ENCODE measurements around the gene RASSF3.
"Not testable (repeated sequence)": the region's sequence is repeated elsewhere in the genome, so short reads cannot be mapped to it uniquely, and the experiment has no call there.

RASSF3 gene

DNA sequence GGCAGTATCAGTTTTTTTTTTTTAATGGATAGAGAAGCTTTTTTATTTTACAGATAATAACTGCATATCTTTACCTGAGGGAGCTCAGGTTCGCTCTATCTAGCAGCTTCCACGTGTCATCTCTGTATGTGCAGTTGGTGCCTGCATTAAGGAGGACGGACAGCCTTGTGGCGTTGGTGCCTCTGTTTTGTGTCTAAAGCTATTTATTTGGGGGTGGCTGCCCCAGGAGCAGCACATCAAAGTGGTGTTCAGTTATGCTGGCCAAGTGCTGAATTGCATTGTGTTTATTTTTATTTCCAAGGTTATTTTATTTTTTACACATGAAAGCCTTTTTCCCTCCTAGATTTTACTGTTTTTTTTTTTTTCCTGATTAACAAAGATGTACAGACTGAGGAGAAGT is 59.7 kb downstream of the RASSF3 start:
- no peak for DNase-seq (ENCODE audit: low read depth in 2 of 2)

DNA sequence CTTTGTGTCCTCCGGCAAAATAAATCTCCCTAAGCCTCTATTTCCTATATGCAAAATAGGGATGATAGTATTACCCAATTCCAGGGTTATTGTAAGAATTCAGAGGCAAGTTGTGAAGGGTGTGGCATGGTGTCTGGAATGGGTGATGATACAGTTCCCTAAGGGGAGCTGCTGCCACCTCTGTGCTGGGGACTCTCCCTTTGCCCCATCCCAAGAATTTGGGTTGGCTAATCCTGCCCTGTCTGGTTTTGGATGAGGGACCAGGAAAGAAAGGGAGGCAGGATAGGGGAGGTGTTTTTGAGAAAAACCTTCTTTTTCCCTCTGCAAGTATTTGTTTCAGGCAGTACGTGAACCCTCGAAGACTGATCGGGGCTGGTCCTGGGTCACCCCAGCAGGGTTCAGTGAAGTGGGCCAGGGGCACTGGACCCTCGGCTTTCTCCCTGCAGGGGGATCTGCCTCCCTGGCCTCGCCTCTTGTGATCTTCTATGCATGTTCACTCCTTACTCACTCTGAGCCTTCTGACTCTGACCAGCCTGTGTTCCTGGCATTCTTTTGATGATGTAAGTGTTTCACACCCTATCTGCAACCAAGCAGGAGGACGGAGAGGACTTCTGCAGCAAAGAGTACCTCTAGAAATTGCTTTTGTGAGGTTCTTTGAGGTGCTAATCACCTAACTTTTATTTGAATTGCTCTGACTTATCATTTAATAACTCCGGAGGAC is 60.8 kb downstream of the RASSF3 start:
- DNase-seq (ENCODE audit: low read depth in 2 of 2): no peak

DNA sequence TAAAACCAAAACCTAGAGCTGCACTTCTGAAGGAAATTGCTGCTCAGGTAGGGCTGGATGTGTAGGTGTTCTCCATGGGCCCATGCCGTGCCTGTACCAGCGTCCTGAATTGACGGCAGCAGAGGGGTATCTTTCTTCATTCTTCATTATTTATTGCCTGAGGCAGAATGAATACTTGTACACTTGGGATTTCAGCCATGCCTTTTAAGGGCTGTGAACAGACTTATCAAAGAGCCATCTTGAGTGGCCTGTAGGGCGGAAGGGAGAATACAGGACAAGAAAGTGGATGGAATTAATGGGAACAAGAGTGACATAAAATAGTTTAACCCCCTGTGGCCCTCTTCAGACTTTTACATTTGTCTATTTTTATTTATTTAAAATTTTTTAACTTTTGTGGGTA is 61.4 kb downstream of the RASSF3 start:
- DNase-seq (ENCODE audit: low read depth in 2 of 2): no peak

DNA sequence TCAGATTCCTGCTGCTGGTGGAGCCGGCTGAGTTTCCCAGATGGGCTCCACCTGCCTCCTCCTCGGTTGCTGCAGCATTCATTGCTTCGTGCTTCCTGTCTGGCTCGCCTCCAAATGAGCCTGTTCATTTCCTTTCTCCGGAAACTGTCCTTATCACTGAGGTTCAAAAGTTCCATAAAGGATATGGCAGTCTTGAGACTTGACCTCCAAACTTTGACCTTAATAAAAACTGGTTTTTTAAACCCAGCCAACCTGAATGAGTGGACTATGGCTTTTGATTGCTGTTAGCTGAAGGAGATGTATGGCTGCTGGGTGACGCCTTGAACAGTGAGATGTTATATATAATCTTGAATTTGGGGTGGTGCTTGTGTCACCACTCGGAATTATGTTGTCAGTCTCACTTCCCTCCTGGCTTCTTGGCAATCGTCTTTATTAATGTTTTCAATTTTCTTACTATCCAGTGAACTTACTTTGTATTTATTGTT is 62.7 kb downstream of the RASSF3 start:
- no peak for DNase-seq (ENCODE audit: low read depth in 2 of 2)

DNA sequence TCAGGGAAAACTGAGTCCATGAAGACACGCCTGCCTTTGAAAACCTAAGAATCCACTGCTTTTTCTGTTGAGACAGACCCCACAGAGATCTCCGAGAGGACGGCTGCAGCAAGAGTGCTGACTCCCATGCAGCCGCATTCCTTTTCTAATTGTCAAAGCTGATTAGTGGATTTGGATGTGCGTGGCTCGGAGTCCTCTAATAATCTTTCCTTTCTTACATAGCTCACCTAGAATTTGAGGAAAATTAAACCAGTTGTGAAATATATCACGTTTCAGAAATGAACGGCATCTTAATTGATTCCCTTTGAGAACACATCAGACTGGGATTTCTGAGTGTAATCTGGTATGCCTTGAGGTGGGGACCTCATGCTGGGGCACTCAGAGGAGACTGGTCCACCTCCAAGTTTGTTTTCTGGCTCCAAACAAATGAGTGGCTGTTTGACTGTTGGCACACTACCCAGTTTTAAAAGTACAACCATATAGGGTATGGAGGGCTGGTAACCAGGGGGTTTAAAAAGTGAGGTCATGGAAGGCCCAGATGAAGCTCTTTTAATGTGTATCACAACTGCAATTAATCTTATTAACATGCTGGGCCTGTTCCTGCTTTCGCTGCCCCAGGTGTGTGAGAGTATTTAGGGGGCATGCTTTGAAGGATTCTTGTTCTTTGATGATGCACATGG is 63.3 kb downstream of the RASSF3 start:
- DNase-seq (ENCODE audit: low read depth in 2 of 2): no peak

DNA sequence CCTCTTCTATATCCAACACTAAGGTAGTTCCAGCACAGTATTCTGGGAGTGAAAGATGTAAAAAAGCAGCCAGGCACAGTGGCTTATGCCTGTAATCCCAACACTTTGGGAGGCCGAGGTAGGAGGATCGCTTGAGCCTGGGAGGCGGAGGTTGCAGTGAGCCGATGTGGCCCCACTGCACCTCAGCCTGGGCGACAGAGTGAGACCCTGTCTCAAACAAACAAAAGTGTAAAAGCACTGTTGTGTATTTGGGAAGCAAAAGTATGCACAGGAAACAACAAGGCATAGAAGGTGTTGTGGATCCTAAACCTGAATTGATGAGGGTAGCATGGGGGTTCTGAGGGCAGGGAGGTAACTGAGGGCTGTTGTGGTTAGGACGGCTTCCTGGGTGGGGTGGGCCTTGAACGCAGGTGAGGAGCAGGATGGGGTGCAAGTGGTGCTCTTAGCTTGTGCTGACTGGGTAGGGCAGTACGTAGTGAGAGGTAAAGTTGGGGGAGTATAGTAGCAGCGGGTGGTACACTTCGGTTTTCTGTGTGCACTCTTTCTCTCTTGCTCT is 64.2 kb downstream of the RASSF3 start:
- DNase-seq (ENCODE audit: low read depth in 2 of 2): no peak

DNA sequence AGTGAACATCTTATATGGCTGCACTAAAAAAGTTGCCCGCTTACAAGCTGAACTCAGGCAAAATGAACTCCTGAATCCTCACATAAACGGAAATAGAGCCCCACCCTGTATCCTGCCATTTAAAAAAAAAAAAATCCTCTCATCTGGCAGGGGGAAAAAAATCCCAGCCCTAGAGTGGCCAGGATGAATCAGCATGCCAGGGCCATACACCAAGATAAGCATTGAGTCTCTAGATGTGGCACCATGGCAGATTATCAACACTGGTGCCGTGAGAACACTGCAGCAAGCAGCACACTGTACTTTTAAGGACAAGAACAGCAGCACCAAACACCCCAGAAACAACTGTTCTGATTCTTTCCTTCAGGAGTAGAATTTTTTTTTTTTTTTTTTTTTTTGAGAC is 65.5 kb downstream of the RASSF3 start:
- DNase-seq (ENCODE audit: low read depth in 2 of 2): no peak

DNA sequence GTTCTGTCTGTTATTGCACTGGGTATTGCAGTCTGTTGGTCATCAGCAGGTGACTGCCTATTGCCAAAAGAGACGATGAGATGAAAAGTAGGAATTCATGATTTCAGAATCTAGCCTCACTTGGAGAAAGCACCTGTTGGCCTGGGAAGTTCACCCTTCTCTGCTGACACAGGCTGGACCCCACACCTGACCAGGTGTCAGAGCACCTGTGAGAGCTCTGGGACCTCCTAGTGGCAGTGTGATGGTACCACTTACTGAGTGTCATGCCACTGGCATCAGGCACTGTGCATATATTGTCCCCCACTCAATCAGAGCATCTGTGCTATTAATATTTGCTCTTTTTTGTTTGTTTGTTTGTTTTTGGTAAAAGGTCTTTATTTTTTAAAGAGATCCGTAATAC is 68.0 kb downstream of the RASSF3 start:
- no peak for DNase-seq (ENCODE audit: low read depth in 2 of 2)

DNA sequence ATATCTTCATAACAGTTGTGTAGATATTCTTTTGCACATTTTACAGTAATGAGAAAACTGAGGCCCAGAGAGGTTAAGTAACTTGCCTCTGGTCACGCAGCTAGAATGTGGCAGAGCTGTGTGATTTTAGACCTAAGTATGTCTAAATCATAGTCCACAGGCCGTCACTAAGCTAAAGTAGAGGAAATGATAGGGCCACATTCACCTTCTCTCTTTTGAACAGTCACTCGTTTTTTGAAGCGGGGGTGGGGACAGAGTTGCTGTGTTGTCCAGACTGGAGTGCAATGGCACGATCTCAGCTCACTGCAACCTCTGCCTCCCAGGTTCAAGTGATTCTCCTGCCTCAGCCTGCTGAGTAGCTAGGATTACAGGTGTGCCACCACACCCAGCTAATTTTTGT is 68.5 kb downstream of the RASSF3 start:
- DNase-seq (ENCODE audit: low read depth in 2 of 2): no peak

DNA sequence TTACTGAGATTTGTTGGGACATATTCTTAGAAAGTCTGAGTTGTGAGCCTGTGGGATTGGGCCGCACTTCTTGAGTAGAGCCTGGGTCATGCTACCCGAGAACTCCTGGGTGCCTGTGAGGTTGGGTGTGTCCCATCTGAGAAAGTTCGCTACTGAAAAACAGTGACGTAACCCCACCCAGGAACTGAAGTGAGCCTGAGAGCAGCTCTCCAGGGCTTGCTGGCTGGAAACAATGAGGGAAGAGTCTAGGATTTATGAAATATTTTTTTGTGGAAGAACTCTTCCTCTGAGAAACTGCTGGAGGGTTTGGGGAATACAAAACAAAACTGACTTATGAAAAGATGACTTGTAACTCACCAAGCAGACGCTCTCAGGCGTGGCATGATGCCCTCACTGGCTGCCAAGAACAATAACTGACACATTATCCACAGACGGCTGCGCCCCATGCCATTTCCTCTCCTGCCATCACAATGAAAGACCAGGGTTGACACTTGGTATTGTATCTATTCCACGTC is 69.2 kb downstream of the RASSF3 start:
- peak in 1 of 2 donors; percentile 23 for DNase-seq (ENCODE audit: low read depth in 2 of 2)

DNA sequence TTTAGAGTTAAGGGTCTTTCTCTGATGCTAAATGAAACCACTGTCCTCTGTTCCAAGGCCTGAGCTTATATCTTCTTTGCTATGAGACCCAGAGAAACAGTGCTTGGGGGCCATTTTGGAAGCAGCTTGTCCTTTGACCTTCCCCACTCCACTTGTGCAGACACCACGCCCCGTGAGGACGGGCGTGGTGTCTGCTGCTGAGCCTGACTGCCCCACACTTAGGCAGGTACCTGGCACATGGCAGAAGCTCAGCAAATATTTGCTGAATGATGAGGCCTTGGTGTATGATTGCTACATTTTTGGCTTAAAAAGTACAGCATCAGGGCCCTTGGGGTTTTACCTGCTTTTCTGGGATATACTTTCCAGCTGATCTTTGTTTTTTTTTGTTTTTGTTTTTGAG is 69.9 kb downstream of the RASSF3 start:
- no peak for DNase-seq (ENCODE audit: low read depth in 2 of 2)

DNA sequence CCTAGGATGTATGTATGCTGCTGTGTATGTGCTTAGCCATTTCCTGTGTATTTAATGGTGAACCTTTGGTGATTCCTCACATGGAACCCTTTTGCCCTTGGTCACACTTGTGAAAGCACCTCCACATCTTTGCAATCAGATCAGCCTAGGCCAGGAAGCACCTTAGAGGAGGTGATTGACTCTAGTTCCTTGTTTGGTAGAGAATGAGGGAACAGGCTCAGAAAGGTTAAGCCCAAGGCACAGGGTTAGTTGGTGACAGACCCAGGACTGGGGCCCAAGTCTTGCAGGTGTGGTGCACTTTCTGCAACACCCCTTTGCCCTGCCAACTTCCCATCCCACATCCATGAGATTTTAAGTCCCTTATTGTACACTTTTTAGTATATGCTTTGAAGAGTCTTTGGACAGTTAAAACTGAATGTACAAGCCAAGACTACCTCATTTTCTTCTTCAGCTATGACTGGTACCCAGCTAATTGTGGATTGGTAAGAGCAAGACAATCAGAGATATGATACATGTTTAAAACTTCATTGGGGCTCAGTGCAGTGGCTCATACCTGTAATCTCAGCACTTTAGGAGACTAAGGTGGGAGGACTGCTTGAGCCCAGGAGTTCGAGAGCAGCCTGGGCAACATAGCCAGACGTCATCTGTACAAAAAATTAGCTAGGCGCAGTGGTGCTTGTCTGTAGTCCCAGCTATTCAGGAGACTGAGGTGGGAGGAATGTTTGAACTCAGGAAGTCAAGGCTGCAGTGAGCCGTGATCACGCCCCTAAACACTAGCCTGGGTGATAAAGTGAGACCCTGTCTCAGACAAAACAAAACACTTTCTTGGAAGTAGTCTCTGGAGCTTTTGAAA is 71.1 kb downstream of the RASSF3 start:
- DNase-seq (ENCODE audit: low read depth in 2 of 2): no peak

DNA sequence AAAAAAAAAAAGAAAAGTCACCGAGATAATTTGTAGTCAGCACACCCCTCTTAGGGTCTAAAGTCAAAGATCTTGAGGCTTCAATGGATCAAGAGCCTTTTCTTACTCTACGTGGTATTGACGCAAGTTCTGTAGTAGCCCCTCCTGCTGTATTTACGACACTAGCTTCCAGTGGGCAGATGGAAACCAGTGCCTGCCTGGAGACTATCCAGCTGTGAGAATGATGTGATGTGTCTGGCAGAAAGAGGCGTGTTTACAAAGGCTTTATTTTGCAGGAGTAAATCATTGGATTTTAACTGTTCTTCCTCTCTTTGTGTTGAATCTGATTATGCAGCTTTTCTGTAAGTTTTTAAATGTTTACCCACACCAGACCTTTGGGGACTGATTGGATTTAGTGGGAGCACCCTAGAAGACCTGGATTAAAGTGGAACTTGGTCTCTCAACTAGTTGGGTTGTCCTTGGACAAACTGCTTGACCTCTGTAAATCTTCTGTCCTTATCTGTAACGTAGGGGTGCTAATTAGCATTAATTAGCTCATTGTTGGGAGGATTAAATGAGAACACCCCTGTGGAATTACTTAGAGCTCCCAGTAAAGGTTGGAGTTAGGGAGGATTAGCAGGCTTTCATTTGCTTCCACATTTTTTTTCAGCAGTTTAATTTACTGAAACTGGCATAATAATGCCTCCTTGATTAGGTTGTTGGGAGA is 72.4 kb downstream of the RASSF3 start:
- DNase-seq (ENCODE audit: low read depth in 2 of 2): no peak

DNA sequence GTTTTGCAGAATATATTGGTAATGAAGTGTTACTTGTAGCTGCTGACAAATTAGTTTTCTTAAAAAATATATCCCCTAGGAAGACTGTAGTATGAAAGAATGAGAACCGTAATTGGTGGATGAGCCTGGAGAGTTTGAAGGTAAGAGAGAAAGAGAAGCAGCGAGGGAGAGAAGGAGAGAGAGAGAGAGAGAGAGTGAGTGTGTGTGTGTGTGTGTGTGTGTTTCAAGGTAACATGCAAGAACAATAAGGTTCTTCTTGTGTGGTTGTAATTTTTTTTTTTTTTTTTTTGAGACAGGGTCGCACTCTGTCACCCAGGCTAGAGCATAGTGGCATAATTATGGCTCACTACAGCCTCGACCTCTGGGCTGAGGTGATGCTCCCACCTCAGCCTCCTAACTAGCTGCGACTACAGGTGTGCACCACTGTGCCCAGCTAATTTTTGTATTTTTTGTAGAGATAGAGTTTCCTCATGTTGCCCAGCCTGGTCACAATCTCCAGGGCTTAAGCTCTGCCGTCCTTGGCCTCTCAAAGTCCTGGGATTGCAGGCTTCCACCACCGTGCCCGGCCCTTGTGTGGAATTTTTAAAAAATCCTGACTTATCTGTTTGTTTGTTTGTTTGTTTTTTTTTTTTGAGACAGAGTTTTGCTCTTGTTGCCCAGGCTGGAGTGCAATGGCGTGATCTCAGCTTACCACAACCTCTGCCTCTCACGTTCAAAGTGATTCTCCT is 73.7 kb downstream of the RASSF3 start:
- DNase-seq (ENCODE audit: low read depth in 2 of 2): no peak

DNA sequence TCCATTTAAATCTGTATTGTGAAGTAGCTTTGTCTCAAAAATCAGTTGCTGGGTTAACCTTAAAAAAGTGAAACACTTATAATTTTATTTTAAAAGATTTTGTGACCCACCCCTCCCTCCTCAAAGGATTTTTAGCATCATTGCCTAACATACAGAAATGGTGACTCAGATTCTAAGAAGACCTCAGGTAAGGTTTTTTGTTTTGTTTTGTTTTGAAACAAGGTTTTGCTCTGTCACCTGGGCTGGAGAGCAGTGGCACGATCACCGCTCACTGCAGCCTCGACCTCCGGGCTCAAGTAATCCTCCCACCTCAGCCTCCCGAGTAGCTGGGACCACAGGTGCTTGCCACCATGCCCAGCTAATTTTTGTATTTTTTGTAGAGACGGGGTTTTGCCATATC is 74.8 kb downstream of the RASSF3 start:
- DNase-seq (ENCODE audit: low read depth in 2 of 2): no peak

DNA sequence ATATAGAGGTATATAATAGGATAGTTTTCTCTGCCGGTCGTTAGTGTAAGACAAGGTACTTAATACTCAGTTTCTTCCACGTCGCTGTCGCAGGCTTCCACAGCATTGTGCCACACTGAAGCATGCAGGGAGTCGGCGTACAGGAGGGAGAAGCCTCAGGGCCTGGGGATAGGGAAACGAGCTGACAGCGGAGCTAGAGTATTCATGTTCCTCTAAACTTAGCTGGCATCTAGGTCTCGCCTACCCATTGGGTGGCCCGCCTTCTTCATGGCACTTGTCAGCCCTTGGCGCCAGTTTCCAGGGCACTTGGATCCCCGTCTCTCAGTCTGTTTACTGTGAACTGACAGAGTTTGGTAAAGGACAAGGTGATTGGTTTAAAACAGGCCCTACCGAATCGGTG is 75.3 kb downstream of the RASSF3 start:
- no peak for DNase-seq (ENCODE audit: low read depth in 2 of 2)

DNA sequence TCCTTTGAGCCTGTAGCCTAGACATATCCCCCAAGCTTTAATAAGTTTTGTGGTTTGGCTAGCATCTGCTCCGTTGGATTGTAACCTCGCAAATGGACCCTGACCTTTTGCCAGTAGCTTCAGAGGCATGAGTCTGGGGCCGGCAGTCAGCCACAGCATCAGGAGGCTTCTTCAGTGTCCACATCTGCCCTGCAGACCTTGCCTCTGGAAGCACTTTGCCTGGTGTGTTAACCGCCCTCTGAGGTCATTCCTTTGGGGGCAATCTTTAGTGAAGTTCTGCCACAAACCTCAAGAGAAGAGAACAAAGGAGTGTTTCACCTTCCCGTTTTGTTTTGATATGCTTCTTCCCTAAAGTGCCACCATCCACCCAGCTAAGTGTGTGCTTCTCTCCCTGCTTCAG is 77.5 kb downstream of the RASSF3 start:
- no peak for DNase-seq (ENCODE audit: low read depth in 2 of 2)

DNA sequence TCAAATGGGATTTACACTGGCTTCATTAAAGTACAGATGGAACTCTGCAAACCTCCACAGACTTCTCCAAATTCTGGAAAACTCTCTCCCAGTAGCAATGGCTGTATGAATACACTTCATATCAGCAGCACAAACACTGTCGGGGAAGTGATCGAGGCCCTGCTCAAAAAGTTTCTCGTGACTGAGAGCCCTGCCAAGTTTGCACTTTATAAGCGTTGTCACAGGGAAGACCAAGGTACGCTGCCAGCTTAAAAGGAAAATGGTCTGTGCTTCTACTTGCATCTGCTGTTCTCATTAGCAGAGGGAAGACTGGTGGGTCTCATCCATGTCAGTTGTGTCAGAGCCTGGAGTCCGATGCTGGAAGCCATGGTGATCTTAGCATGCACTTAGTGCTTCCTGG is 77.9 kb downstream of the RASSF3 start:
- DNase-seq (ENCODE audit: low read depth in 2 of 2): no peak

DNA sequence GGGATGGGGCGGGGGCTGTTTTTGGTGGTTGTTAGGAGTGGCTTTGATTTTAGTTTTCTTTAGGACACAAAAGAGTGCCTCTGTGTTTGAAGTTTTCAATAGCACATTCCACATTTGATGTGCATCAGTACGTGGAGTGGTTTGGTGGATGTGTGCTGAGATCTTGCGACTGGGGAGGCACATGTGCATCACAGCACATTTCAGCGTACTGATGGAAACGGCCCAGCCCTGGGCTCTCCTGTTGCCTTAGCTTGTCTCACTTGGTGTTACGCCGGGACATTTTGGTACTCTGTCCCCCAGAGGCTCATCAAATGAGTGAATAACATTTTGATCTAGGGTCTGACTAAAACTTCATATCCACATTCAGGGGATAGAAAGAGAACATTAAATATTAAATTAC is 78.4 kb downstream of the RASSF3 start:
- no peak for DNase-seq (ENCODE audit: low read depth in 2 of 2)

DNA sequence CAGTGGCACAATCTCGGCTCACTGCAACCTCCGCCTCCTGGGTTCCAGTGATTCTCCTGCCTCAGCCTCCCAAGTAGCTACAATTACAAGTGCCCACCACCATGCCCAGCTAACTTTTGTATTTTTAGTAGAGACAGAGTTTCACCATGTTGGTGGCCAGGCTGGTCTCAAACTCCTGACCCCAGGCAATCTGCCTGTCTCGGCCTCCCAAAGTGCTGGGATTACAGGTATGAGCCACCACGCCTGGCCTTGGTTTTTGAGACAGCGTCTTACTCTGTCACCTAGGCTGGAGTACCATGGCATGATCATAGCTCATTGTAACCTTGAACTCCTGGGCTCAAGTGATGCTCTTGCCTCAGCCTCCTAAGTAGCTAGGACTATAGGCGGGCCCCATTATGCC is 79.9 kb downstream of the RASSF3 start:
- DNase-seq (ENCODE audit: low read depth in 2 of 2): not testable (repeated sequence)

All from stimulated activated CD4-positive, alpha-beta T cell treated with anti-CD3 and anti-CD28 coated beads, Interleukin-4, amount 100 ng/mL, for 48 hours (primary cell).